GM12878 (cell line): ENCODE data around the gene NOS3. TPM values are rescaled to one million over a fixed set of nuclear protein-coding genes. Genes with fewer than 3 reads are reported as not detected.
A peak's percentile ranks its signal among the peaks of the same experiment; 100 is the strongest.

ENCODE experiments used
- ATAC-seq: fragments of 200-7000 bp; cut with Tn5 transposase; 3 replicates; pipeline ENCODE4 v1.9.1; 2020; ENCODE audit warnings: mild to moderate bottlenecking, moderate library complexity
- BruUV-seq: library from RNA; stranded (reverse); fragments of 400-500 nt; replicated peaks from 2 replicates; lab custom pipeline; 2021; lab: Mats Ljungman, UMichigan
- CTCF ChIA-PET: fragments of 300-600 bp; sonication (Branson Sonifier 250); formaldehyde crosslinking; extraction: SDS; loops from one replicate; lab custom pipeline; 2021; ENCODE audit warnings: inconsistent platforms; lab: Yijun Ruan, JAX
- POLR2A ChIA-PET: fragments of 350-600 bp; formaldehyde crosslinking; extraction: SDS; loops from one replicate; lab custom pipeline; 2021; ENCODE audit warnings: inconsistent platforms; lab: Charles Lee
- RAD21 ChIA-PET: fragments of 300-600 bp; sonication (Branson Sonifier 250); formaldehyde crosslinking; loops from one replicate; lab custom pipeline; 2023; ENCODE audit warnings: antibody characterized with exemption; ENCODE audit not compliant: unreplicated experiment; lab: Charles Lee
- SMC1A ChIA-PET: fragments of 300-600 bp; sonication (Branson Sonifier 250); formaldehyde crosslinking; loops from one replicate; lab custom pipeline; 2023; ENCODE audit not compliant: unreplicated experiment, uncharacterized antibody; lab: Charles Lee
- DNase-seq: peaks from one replicate; pipeline ENCODE4 v3.0.0-alpha.2; 2011; ENCODE audit warnings: low read depth, low spot score
- FAIRE-seq: peaks from 3 replicates; lab custom pipeline; 2011; peaks lifted over from hg19 to GRCh38; lab: Jason Lieb, UNC
- H2AFZ ChIP-seq: 2 replicates; pipeline ENCODE4 v1.6.0; 2011; ENCODE audit warnings: low read depth, low read length, control low read depth; ENCODE audit not compliant: control insufficient read depth
- H3K27ac ChIP-seq: 2 replicates; pipeline ENCODE4 v1.5.1; 2011; ENCODE audit warnings: control low read depth; ENCODE audit not compliant: control insufficient read depth, insufficient read depth
- H3K27me3 ChIP-seq, 2 experiments: replicated peaks in 1 of 2; 2 replicates each; pipeline versions ENCODE4 v1.6.0 to v1.6.1; 2011; ENCODE audit warnings: low read length in 1 of 2; ENCODE audit not compliant: control insufficient read depth in 2 of 2, insufficient read depth in 2 of 2
- H3K36me3 ChIP-seq, 2 experiments: 2 replicates each; pipeline ENCODE4 v1.5.1; 2011; ENCODE audit warnings: low read length in 1 of 2; ENCODE audit not compliant: control insufficient read depth in 2 of 2, insufficient read depth in 2 of 2
- H3K4me1 ChIP-seq: 2 replicates; pipeline ENCODE4 v1.6.1; 2011; ENCODE audit warnings: mild to moderate bottlenecking, low read length, moderate library complexity, mixed read lengths; ENCODE audit not compliant: control insufficient read depth, insufficient read depth
- H3K4me2 ChIP-seq: 2 replicates; pipeline ENCODE4 v1.6.0; 2011; ENCODE audit warnings: control low read depth; ENCODE audit not compliant: control insufficient read depth, insufficient read depth
- H3K4me3 ChIP-seq: fragments of 200-600 bp; sonication (generic); 2 replicates; pipeline ENCODE4 v1.5.1; 2016
- H3K79me2 ChIP-seq: 2 replicates; pipeline ENCODE4 v1.6.0; 2011; ENCODE audit warnings: low read length; ENCODE audit not compliant: control insufficient read depth, insufficient read depth
- H3K9ac ChIP-seq: 2 replicates; pipeline ENCODE4 v1.8.0; 2011; ENCODE audit warnings: low read length, control low read depth, mixed read lengths; ENCODE audit not compliant: control insufficient read depth, insufficient read depth
- H3K9me3 ChIP-seq: replicated peaks from 3 replicates; pipeline ENCODE4 v1.5.1; 2011; ENCODE audit warnings: mild to moderate bottlenecking, low read length; ENCODE audit not compliant: control insufficient read depth, insufficient read depth
- H4K20me1 ChIP-seq: 2 replicates; pipeline ENCODE4 v1.6.0; 2011; ENCODE audit not compliant: control insufficient read depth, insufficient read depth
- BACH1 ChIP-seq: fragments of 450-650 bp; IDR thresholded peaks from 2 replicates; pipeline ENCODE4 v1.6.1; 2017; ENCODE audit warnings: mild to moderate bottlenecking, borderline replicate concordance
- EED ChIP-seq: sonication (generic); IDR thresholded peaks from 2 replicates; pipeline ENCODE4 v1.6.1; 2016; ENCODE audit warnings: antibody characterized with exemption, low read depth
- HDGF ChIP-seq: fragments of 450-650 bp; IDR thresholded peaks from 2 replicates; pipeline ENCODE4 v1.6.1; 2016; ENCODE audit warnings: antibody characterized with exemption
- KDM1A ChIP-seq: fragments of 200-600 bp; sonication (generic); IDR thresholded peaks from 2 replicates; pipeline ENCODE4 v1.6.1; 2016; ENCODE audit warnings: borderline replicate concordance
- MTA3 ChIP-seq: IDR thresholded peaks from 2 replicates; pipeline ENCODE4 v1.6.1; 2012; ENCODE audit warnings: low read length, inconsistent platforms, borderline replicate concordance
- RAD21 ChIP-seq: IDR thresholded peaks from 2 replicates; pipeline ENCODE4 v1.6.1; 2011; ENCODE audit warnings: mild to moderate bottlenecking, low read depth, low read length, moderate library complexity; ENCODE audit not compliant: insufficient read depth
- REST ChIP-seq: IDR thresholded peaks from 2 replicates; pipeline ENCODE4 v1.6.1; 2012; ENCODE audit warnings: mild to moderate bottlenecking, low read depth, low read length
- RFX5 ChIP-seq: IDR thresholded peaks from 2 replicates; pipeline ENCODE4 v1.6.1; 2011; ENCODE audit warnings: low read depth, low read length, improper control_type of control experiment
- SMC3 ChIP-seq: IDR thresholded peaks from 2 replicates; pipeline ENCODE4 v1.6.1; 2011; ENCODE audit warnings: low read length, improper control_type of control experiment, borderline replicate concordance
- SP1 ChIP-seq: IDR thresholded peaks from one replicate; pipeline ENCODE4 v1.6.1; 2011; ENCODE audit warnings: low read depth, low read length
- SRF ChIP-seq, 2 experiments: IDR thresholded peaks; 2 replicates each; pipeline ENCODE4 v1.6.1; 2011; ENCODE audit warnings: low read depth in 2 of 2, low read length in 2 of 2, mild to moderate bottlenecking in 1 of 2, moderate library complexity in 1 of 2
- ZNF217 ChIP-seq: fragments of 450-650 bp; IDR thresholded peaks from 2 replicates; pipeline ENCODE4 v1.6.1; 2017; ENCODE audit warnings: antibody characterized with exemption, mild to moderate bottlenecking
- ZSCAN29 ChIP-seq: fragments of 450-650 bp; IDR thresholded peaks from 2 replicates; pipeline ENCODE4 v1.6.1; 2017; ENCODE audit warnings: mild to moderate bottlenecking, moderate library complexity
- ZZZ3 ChIP-seq: IDR thresholded peaks from 2 replicates; pipeline ENCODE4 v1.6.1; 2011; ENCODE audit warnings: low read depth; ENCODE audit not compliant: control insufficient read depth, insufficient read length
- WGBS: methylation state at CpG from one replicate; pipeline ENCODE4 v1.1.6; 2016; ENCODE audit warnings: low lambda C conversion rate; ENCODE audit not compliant: insufficient replicate concordance, insufficient coverage; ENCODE audit errors: missing lambda C conversion rate; 5-methylcytosine and 5-hydroxymethylcytosine counted together
- in situ Hi-C: fragments of 300-500 bp; cut with MboI; formaldehyde crosslinking; loops from 9 replicates; pipeline ENCODE4 v1.14.3; 2018; ENCODE audit warnings: mixed read lengths
- intact Hi-C: fragments of 100-400 bp; cut with micrococcal nuclease; formaldehyde crosslinking; loops from one replicate; pipeline ENCODE4 v1.14.2; 2022; ENCODE audit not compliant: unreplicated experiment
- polyA plus RNA-seq, 11 experiments: library from polyadenylated mRNA; depleted of rRNA in 4 of 11; unstranded in 6 of 11; stranded (reverse) in 5 of 11; fragments of >200 nt; fragmentation: Nextera tagmentation in 4 of 11; fragmentation: Illumina TruSeq in 1 of 11; extraction: Ambion mirVana in 4 of 11; extraction: Trizol in 1 of 11; gene quantifications; 1 replicate in 1 of 11; 2 replicates in 10 of 11; pipeline versions ENCODE4 v1.2.1 to v1.2.3, GENCODE V29; 2011 to 2016; ENCODE audit warnings: inconsistent platforms in 2 of 11, missing spikeins in 2 of 11, low read depth in 1 of 11
- total RNA-seq, 4 experiments: library from RNA; depleted of rRNA in 3 of 4; stranded (reverse); fragments of >200 nt in 3 of 4; fragmentation: Illumina TruSeq in 1 of 4; extraction: Trizol in 1 of 4; gene quantifications; 2 replicates each; pipeline versions ENCODE4 v1.2.1 to v1.2.3, GENCODE V29; 2013 to 2021
- TF ChIP-seq, protein P1 (sequence below): fragments of 450-650 bp; IDR thresholded peaks from 2 replicates; pipeline ENCODE4 v1.6.1; 2014; ENCODE audit warnings: mild to moderate bottlenecking
- TF ChIP-seq, protein P2 (sequence below): fragments of 450-650 bp; IDR thresholded peaks from 2 replicates; pipeline ENCODE4 v1.6.1; 2017; ENCODE audit warnings: borderline replicate concordance

The NOS3 gene
- total and polyA plus RNA-seq, 10 of the 15 experiments (the other 5 are each of a cell fraction or from before 2014, with no cell fraction given): 0.06 to 0.92 (median 0.30) TPM; not detected in 3

DNA sequence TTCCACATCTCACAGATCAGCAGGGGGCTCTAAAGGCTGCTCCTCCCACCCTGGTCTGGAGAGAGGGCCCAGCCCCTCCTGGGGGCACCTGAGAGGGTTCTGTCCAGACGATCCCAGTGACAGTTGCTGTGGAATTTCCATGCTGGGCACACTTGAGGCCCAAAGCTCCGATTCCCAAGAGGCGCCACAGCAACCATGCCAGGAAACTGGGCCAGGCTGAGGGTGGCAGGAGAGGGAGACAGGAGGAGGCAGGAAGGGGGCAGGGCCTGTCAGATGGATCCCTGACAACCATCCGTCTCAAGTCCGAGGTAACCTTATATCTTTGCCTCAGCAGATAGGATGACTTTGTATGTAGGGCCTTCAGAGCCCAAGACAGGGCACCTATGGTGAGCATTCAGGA lies 4.3 kb upstream of the NOS3 start (continued):
- TF ChIP-seq, protein P1, sequence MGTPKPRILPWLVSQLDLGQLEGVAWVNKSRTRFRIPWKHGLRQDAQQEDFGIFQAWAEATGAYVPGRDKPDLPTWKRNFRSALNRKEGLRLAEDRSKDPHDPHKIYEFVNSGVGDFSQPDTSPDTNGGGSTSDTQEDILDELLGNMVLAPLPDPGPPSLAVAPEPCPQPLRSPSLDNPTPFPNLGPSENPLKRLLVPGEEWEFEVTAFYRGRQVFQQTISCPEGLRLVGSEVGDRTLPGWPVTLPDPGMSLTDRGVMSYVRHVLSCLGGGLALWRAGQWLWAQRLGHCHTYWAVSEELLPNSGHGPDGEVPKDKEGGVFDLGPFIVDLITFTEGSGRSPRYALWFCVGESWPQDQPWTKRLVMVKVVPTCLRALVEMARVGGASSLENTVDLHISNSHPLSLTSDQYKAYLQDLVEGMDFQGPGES: no peak
- no peak for TF ChIP-seq RFX5

GRCh38 chr7:150988230-150989226 lies 2.3 kb upstream of the NOS3 start:
- POLR2A ChIA-PET: no interaction called here
- Histone ChIP-seq H3K4me2 (no peak overlapping the region), H4K20me1 (no peaks in the 10 kb centered on the region), H3K4me1 (no peaks in the 10 kb centered on the region; the same call in 1 of the 2 replicates), H3K27me3 (peaks cover 0 to 3% of the 10 kb centered on the region in 2 experiments; a peak in 2 of 4 replicates), H3K27ac (no peak overlapping the region), H3K4me3 (no peak overlapping the region), H3K36me3 (no peaks in the 10 kb centered on the region), H3K9me3 (no peaks in the 10 kb centered on the region; the same call in 2 of the 3 replicates), H3K79me2 (no peaks in the 10 kb centered on the region), H2AFZ (no peak overlapping the region), H3K9ac (no peak overlapping the region)
- SMC1A ChIA-PET: interaction anchor here (1.2 kb wide), 1 partner anchor 90 kb away, joined by 6 read pairs; no protein-coding TSS in a partner anchor
- ATAC-seq (peak; percentile 84), DNase-seq (no peak), FAIRE-seq (peak; percentile 71)
- CTCF ChIA-PET: interaction anchor here (0.6 to 2.6 kb wide), 4 partner anchors 20 to 226 kb away, joined by 3 to 10 read pairs (median 4); no protein-coding TSS in a partner anchor
- RAD21 ChIA-PET: no interaction called here
- 10% methylated on average over 28 of the region's 31 CpGs for WGBS
- in situ Hi-C loops (loop anchor here (5.0 kb wide), 2 partner anchors 86 to 211 kb away; no protein-coding TSS in a partner anchor), intact Hi-C loops (loop anchor here (1.0 to 2.0 kb wide), 3 partner anchors 25 to 210 kb away; no protein-coding TSS in a partner anchor)
- BruUV-seq: no TSS peak
- TF ChIP-seq SRF (IDR thresholded peaks at IDR 0.05; ENCODE audit: low read depth in 2 of 2, low read length in 2 of 2): no peak
- no peak for TF ChIP-seq ZZZ3
- TF ChIP-seq ZSCAN29: no peak
- TF ChIP-seq HDGF: no peak
- TF ChIP-seq RAD21: peak; percentile 73
- TF ChIP-seq REST: no peak
- peak; percentile 52; the same call in 1 of the 2 replicates for TF ChIP-seq SMC3
- TF ChIP-seq MTA3: no peak
- TF ChIP-seq, protein P2, sequence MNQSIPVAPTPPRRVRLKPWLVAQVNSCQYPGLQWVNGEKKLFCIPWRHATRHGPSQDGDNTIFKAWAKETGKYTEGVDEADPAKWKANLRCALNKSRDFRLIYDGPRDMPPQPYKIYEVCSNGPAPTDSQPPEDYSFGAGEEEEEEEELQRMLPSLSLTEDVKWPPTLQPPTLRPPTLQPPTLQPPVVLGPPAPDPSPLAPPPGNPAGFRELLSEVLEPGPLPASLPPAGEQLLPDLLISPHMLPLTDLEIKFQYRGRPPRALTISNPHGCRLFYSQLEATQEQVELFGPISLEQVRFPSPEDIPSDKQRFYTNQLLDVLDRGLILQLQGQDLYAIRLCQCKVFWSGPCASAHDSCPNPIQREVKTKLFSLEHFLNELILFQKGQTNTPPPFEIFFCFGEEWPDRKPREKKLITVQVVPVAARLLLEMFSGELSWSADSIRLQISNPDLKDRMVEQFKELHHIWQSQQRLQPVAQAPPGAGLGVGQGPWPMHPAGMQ: no peak
- TF ChIP-seq SP1: no peak
- no peak for TF ChIP-seq ZNF217
- no peak for TF ChIP-seq KDM1A
- no peak for TF ChIP-seq EED
- no peak for TF ChIP-seq BACH1
